ENCODE measurements around the gene SIM2. TPM values are rescaled to one million over a fixed set of nuclear protein-coding genes. Genes with fewer than 3 reads are reported as not detected.

SIM2 gene
- total and polyA plus RNA-seq, 2 donors (not counting 1 experiment from before 2014, with no cell fraction given) = 0.22 TPM; not detected in 1

GRCh38 chr21:36766511-36766910 is 67.6 kb downstream of the SIM2 start:
- no peaks in the 10 kb centered on the region for H3K9me3 ChIP-seq (ENCODE audit: control insufficient read depth, insufficient read depth, low read depth, low read length)
- no peak overlapping the region for H3K9ac ChIP-seq (ENCODE audit: insufficient read depth, low read length)
- H3K79me2 ChIP-seq (ENCODE audit: control insufficient read depth, insufficient read depth, low read length) = no peaks in the 10 kb centered on the region
- H3K27ac ChIP-seq (ENCODE audit: insufficient read depth, low read length) = no peak overlapping the region
- no peaks in the 10 kb centered on the region for H4K20me1 ChIP-seq (ENCODE audit: control insufficient read depth, extremely low read depth, insufficient read depth, low read length)
- no peak overlapping the region for H3K4me3 ChIP-seq (replicated peaks in 1 of 4; ENCODE audit: control extremely low read depth in 1 of 4, insufficient read depth in 1 of 4, low read depth in 3 of 4, low read length in 4 of 4)
- TF ChIP-seq EZH2 (IDR thresholded peaks at IDR 0.05; ENCODE audit: low read length, missing control alignments) = no peak
- TF ChIP-seq CTCF (conservative IDR thresholded peaks at IDR 0.05 in 1 of 2, IDR thresholded peaks at IDR 0.05 in 1 of 2; ENCODE audit: low read depth in 1 of 2, low read length in 2 of 2) = no peak
- H3K36me3 ChIP-seq (ENCODE audit: control insufficient read depth, insufficient read depth, low read length) = no peaks in the 10 kb centered on the region
- H2AFZ ChIP-seq (ENCODE audit: low read length) = no peak overlapping the region
- H3K27me3 ChIP-seq (ENCODE audit: control insufficient read depth, insufficient read depth, low read length) = no peaks in the 10 kb centered on the region
- H3K4me1 ChIP-seq (ENCODE audit: control insufficient read depth, extremely low read depth, insufficient read depth, low read length) = no peaks in the 10 kb centered on the region
- no peak for DNase-seq (ENCODE audit: low read depth in 2 of 2)
- no peak overlapping the region for H3K4me2 ChIP-seq (ENCODE audit: extremely low read depth, insufficient read depth, low read length)

GRCh38 chr21:36767096-36767495 is 68.2 kb downstream of the SIM2 start:
- no peak for DNase-seq (ENCODE audit: low read depth in 2 of 2)
- H3K79me2 ChIP-seq (ENCODE audit: control insufficient read depth, insufficient read depth, low read length) = no peaks in the 10 kb centered on the region
- no peaks in the 10 kb centered on the region for H3K27me3 ChIP-seq (ENCODE audit: control insufficient read depth, insufficient read depth, low read length)

GRCh38 chr21:36768496-36768895 is 69.6 kb downstream of the SIM2 start:
- H2AFZ ChIP-seq (ENCODE audit: low read length) = no peak overlapping the region
- no peak overlapping the region for H3K9ac ChIP-seq (ENCODE audit: insufficient read depth, low read length)
- no peak for TF ChIP-seq CTCF (conservative IDR thresholded peaks at IDR 0.05 in 1 of 2, IDR thresholded peaks at IDR 0.05 in 1 of 2; ENCODE audit: low read depth in 1 of 2, low read length in 2 of 2)
- no peak for TF ChIP-seq EZH2 (IDR thresholded peaks at IDR 0.05; ENCODE audit: low read length, missing control alignments)
- no peaks in the 10 kb centered on the region for H3K9me3 ChIP-seq (ENCODE audit: control insufficient read depth, insufficient read depth, low read depth, low read length)
- H3K4me3 ChIP-seq (replicated peaks in 1 of 4; ENCODE audit: control extremely low read depth in 1 of 4, insufficient read depth in 1 of 4, low read depth in 3 of 4, low read length in 4 of 4) = no peak overlapping the region
- no peak overlapping the region for H3K4me2 ChIP-seq (ENCODE audit: extremely low read depth, insufficient read depth, low read length)
- H3K27ac ChIP-seq (ENCODE audit: insufficient read depth, low read length) = no peak overlapping the region
- no peak for DNase-seq (ENCODE audit: low read depth in 2 of 2)
- no peaks in the 10 kb centered on the region for H4K20me1 ChIP-seq (ENCODE audit: control insufficient read depth, extremely low read depth, insufficient read depth, low read length)
- no peaks in the 10 kb centered on the region for H3K79me2 ChIP-seq (ENCODE audit: control insufficient read depth, insufficient read depth, low read length)
- H3K36me3 ChIP-seq (ENCODE audit: control insufficient read depth, insufficient read depth, low read length) = no peaks in the 10 kb centered on the region
- no peaks in the 10 kb centered on the region for H3K27me3 ChIP-seq (ENCODE audit: control insufficient read depth, insufficient read depth, low read length)
- no peaks in the 10 kb centered on the region for H3K4me1 ChIP-seq (ENCODE audit: control insufficient read depth, extremely low read depth, insufficient read depth, low read length)

More at GRCh38 chr21:36767096-36767495, 68.2 kb downstream of the SIM2 start:
- Histone ChIP-seq H3K27ac (ENCODE audit: insufficient read depth, low read length) (no peak overlapping the region), H4K20me1 (ENCODE audit: control insufficient read depth, extremely low read depth, insufficient read depth, low read length) (no peaks in the 10 kb centered on the region), H3K4me1 (ENCODE audit: control insufficient read depth, extremely low read depth, insufficient read depth, low read length) (no peaks in the 10 kb centered on the region), H2AFZ (ENCODE audit: low read length) (no peak overlapping the region), H3K9ac (ENCODE audit: insufficient read depth, low read length) (no peak overlapping the region), H3K9me3 (ENCODE audit: control insufficient read depth, insufficient read depth, low read depth, low read length) (no peaks in the 10 kb centered on the region), H3K4me2 (ENCODE audit: extremely low read depth, insufficient read depth, low read length) (no peak overlapping the region), H3K4me3 (replicated peaks in 1 of 4; ENCODE audit: control extremely low read depth in 1 of 4, insufficient read depth in 1 of 4, low read depth in 3 of 4, low read length in 4 of 4) (no peak overlapping the region), H3K36me3 (ENCODE audit: control insufficient read depth, insufficient read depth, low read length) (no peaks in the 10 kb centered on the region)
- TF ChIP-seq CTCF (conservative IDR thresholded peaks at IDR 0.05 in 1 of 2, IDR thresholded peaks at IDR 0.05 in 1 of 2; ENCODE audit: low read depth in 1 of 2, low read length in 2 of 2) (no peak), EZH2 (IDR thresholded peaks at IDR 0.05; ENCODE audit: low read length, missing control alignments) (no peak)
